Activated CD8-positive, alpha-beta memory T cell treated with anti-CD3 and anti-CD28 coated beads, Interleukin-2, amount 50 U/mL, for 1 hour (primary cell): Measurements from ENCODE around the gene IGSF10.

Experiments
- DNase-seq: peaks from one replicate; pipeline ENCODE4 v3.0.0-alpha.2; 2020; ENCODE audit errors: extremely low read depth

The IGSF10 gene

DNA sequence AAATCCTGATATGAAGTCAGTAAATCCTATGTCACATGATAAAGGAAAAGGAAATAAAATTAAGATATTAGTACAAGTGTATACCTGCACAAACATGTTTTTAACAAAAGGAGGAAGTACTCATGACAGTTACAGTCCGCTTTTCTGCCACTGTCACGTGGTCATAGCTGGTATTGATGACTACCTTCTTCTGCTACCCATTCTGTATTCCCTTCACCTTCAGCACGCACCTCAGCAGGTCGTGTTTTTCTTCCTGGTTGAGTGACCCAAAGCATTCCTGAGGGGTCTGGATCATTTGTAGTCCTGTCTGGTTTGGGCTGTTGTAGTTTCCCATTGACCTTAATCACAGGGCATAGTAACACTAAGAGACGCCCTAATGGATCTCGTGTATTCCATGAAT lies 41.1 kb downstream of the IGSF10 start:
- no peak for DNase-seq

DNA sequence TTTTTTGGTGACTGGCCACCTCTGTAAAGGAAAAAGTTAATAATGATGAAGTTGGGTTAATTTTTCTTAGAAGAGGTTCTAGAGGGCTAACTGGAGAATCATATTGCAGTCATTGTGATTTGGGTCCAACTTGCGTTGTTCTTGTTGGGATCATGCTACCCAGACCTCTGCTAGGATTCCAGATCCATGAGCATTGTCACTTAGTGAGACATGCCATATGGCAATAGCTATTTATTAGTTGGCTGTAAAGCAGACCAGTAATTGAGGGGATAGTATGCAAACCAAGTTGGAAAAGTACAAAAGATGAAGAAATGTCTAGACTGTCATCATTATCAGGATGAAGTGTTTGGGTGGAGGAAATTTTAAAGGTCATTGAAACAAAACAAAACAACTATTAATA lies 45.6 kb downstream of the IGSF10 start:
- DNase-seq = no peak

DNA sequence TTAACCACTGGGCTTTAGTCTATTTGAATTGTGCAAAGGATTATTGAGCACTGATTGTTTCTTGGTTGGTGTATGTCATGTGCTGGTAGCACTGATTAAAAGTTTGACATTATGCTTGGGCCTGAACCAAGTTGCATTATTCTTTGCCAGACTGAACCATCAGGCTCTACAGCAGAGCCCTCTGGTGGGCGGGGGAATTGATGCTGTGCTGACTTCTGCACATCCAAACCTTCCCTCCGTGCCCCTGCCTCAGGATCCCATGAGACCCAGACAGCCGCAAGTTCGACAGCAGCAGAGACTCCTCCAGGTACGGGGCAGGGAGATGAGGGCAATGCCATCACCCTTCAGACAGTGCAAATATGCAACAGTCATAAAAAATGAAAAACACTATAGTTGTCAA lies 47.9 kb downstream of the IGSF10 start:
- DNase-seq = no peak
